Stromal cell of bone marrow (primary cell): ENCODE results near the gene DND1.
"Not testable (repeated sequence)": the region's sequence is repeated elsewhere in the genome, so short reads cannot be mapped to it uniquely, and the experiment has no call there.

Experiments used
- DNase-seq: peaks from one replicate; pipeline ENCODE4 v3.0.0-alpha.2; 2012; ENCODE audit warnings: low read depth

Gene DND1

GRCh38 chr5:140631036-140631417 is 42.3 kb downstream of the DND1 start:
- DNase-seq: no peak

GRCh38 chr5:140630292-140631035 is 42.9 kb downstream of the DND1 start:
- no peak for DNase-seq

DNA sequence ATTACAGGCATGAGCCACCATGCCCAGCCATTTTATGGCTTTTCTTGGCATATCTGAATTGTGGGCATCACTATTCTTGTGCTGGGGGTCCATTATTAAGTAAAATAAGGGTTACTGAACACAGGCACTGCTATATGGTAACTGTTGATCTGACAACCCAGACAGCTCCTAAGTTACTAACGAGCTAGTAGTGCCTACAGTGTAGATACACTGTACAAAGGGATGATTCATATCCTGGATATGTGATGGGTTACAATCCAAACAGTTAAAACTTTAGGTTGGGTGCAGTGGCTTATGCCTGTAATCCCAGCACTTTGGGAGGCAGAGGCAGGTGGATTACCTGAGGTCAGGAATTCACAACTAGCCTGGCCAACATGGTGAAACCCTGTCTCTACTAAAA is 44.7 kb downstream of the DND1 start:
- no peak for DNase-seq

DNA sequence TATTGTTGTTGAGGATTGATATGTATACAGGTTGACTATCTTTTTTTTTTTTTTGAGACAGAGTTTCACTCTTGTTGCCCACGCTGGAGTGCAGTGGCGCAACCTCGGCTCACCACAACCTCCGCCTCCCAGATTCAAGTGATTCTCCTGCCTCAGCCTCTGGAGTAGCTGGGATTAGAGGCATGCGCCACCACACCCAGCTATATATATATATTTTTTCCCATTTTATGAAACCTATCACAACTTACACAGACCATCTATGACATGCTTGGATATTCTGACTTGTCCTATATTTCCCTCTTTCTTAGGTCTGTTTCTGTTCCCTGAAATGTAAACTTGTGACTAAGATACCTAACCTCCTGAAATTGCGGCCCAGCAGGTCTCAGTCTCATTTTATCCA is 45.4 kb downstream of the DND1 start:
- DNase-seq: no peak

GRCh38 chr5:140624886-140625285 is 48.5 kb downstream of the DND1 start:
- not testable (repeated sequence) for DNase-seq

- not testable (repeated sequence) for DNase-seq
Observed at GRCh38 chr5:140623061-140623460, 50.3 kb downstream of the DND1 start.

- no peak for DNase-seq
Observed at GRCh38 chr5:140622301-140622700, 51.1 kb downstream of the DND1 start.
